ENCODE results near the gene KCNA10.

- TF ChIP-seq FOSL1 (IDR thresholded peaks at IDR 0.05; ENCODE audit: low read depth) (no peak), CTCF (IDR thresholded peaks at IDR 0.05 in 2 of 3, conservative IDR thresholded peaks at IDR 0.05 in 1 of 3; ENCODE audit: borderline replicate concordance in 1 of 3, insufficient read depth in 1 of 3, low read depth in 2 of 3, low read length in 2 of 3) (no peak), EGR1 (IDR thresholded peaks at IDR 0.05; ENCODE audit: low read depth) (no peak), EZH2 (IDR thresholded peaks at IDR 0.05) (no peak), ZNF274 (IDR thresholded peaks at IDR 0.05; ENCODE audit: low read depth, low read length) (no peak), POLR2A (IDR thresholded peaks at IDR 0.05; ENCODE audit: borderline replicate concordance, extremely low read depth, insufficient read depth, insufficient read length) (no peak), MAX (IDR thresholded peaks at IDR 0.05) (no peak), YY1 (IDR thresholded peaks at IDR 0.05; ENCODE audit: extremely low read depth, insufficient replicate concordance, low read depth, low read length) (no peak), CEBPB (IDR thresholded peaks at IDR 0.05; ENCODE audit: low read depth) (no peak), SIN3A (IDR thresholded peaks at IDR 0.05; ENCODE audit: low read depth) (no peak), TCF7L2 (IDR thresholded peaks at IDR 0.05; ENCODE audit: borderline replicate concordance, extremely low read depth, insufficient read depth, insufficient read length) (no peak), REST (IDR thresholded peaks at IDR 0.05; ENCODE audit: low read depth) (no peak), RAD21 (IDR thresholded peaks at IDR 0.05; ENCODE audit: low read depth) (no peak)
Observed at GRCh38 chr1:110494522-110495406, 24.2 kb downstream of the KCNA10 start.
